ENCODE results near the gene RAX2. TPM values are rescaled to one million over a fixed set of nuclear protein-coding genes. Genes with fewer than 3 reads are reported as not detected.

The RAX2 gene
- polyA plus RNA-seq, 5 donors: not detected

DNA sequence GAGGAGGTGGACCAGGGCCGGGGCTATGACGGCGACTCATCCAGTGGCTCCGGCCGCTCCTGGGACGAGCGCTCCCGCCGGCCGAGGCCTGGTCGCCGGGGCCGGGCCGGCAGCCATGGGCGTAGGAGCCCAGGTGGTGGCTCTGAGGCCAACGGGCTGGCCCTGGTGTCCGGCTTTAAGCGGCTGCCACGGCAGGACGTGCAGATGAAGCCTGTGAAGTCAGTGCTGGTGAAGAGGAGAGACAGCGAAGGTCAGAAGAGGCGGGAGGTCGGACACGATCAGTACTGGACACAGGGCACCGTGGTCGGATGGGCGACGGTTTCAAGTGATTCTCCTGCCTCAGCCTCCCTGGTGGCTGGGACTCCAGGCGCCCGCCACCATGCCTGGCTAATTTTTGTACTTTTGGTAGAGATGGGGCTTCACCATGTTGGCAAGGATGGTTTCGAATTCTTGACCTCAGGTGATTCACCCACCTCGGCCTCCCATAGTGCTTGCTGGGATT is 41.5 kb downstream of the RAX2 start:
- DNase-seq: no peak

DNA sequence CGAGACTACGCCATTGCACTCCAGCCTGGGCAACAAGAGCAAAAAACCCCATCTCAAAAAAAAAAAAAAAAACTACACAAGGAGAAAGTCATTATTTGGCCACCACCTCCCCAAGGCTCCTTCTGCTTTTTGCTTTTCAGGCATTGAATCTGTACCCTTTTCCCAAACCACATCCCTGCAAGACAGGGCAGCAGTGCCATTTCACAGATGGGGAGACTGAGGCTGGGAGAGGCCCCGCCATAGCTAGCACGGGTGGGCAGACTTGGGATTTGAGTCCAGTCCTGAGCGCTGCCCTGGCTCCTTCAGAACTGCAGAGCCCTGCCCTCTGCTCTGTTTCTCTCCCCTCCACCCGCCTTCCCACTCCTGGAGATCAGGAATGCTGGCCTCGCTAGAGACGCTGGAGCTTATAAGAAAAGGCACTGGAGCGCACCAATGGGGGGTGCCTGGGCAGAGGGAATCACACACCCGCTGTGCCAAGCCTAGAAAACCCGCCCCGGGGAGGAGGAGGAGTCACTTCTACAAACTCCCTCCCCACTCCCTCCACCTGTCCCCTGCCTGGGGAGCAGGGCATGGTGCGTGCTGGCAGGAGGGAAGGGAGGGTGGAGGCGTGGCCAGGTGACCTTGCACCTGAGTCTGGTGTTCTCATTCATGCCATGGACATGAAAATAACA is 46.3 kb downstream of the RAX2 start:
- no peak for DNase-seq

DNA sequence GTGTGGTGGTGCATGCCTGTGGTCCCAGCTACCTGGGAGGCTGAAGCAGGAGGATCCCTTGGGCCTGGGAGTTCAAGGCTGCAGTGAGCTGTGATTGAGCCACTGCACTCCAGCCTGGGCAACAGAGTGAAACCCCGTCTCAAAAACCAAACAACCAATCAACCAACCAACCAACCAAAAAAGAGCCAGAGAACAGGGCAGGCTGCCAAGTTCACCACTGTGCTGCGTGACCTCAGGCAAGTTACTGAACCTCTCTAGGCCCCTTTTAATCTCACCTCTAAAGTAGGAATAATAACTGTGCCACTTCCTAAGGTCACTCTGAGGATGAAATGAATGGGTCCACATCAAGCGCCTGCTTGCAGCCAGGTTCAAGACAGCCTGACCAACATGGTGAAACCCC is 46.9 kb downstream of the RAX2 start:
- no peak for DNase-seq

DNA sequence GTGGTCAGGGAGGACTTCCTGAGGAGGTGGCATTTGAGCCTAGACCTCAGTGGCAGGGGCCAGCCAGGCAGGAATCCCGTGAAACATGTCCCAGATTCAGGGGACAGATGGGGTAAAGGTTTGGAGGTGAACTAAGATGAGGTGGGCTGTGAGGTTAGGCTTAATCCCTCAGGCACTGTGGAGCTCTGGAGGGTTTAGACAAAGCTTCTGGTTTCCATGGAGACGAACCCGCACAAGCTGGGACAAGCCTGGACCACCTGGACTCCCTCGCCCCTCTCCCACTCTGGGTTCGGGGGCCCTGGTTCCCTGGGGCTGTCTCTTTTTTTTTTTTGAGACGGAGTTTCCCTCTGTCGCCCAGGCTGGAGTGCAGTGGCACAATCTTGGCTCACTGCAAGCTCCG is 48.1 kb downstream of the RAX2 start:
- DNase-seq: no peak

DNA sequence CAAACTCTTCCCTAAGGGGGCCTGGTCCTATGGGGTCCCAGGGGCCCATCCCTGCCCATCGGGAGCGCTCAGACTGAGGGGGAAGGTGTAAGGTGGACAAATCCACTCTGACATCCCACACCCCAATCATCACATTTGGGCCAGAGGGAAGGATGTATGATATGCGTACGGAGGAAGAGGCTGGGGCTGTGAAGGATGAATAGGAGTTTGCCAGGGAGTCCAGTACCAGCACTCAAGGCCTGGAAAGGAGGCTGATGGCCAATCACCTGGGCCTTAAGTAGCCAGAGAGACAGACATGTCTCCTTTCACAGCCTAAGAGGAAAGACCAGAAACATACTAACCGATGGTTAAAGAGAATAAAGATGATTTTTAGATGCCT is 48.9 kb downstream of the RAX2 start:
- DNase-seq: no peak

DNA sequence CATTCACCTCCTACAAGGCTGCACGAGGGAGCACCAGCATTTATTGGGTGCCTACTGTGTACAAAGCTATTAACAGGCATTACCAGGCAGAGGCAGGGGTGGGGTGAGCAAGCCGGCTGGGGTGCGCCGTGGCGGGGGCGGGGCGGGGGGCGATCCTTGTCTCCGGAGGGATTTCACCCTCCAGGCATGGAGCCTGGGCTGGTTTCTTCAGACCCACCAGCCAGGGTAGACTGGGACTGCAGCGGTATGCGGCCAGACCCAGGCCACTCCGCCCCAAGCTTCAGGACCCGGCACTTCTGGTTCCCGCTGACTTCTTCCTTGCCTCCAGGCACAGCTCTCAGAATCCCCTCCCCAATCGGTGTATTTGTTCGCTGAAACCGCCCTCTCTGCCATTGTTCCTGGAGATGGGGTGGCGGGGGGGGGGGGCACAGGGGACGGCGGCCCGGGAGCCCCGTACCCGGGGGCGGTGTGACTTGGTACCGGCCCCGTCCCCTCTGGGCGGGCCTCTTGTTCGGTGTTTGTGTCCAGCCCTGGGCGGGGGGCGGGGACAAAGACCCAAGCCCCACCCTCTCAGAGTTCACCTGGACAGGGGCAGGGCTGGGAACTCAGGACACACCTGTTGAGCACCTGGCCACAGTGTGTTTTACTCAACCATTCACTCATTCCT is 49.5 kb downstream of the RAX2 start:
- no peak for DNase-seq

DNA sequence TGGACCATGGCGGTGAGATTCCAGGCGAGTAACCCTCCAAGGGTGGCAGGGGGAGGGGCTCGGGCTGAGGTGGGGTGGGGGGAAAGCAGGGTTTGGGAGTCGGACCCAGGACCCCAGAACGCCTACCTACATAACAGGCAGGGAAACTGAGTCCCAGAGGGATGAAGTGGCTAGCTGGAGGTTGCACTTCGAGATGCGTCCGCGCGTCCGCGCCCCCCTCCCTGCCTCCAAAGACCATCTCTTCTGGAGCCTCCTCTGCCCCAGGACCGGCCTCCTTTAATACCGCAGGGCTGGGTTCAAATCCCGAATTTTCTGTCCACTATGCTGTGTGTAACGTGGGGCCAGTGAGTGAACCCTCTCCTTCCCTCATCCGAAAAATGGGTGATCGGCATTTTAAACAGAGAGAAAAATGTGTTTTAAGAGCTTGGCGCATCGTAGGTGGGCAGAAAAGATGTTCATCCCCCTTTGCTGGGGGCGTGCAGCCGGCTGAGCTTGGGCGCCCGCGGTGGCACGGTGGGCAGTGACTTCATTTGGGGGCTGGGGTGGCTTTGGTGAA is 50.1 kb downstream of the RAX2 start:
- no peak for DNase-seq

DNA sequence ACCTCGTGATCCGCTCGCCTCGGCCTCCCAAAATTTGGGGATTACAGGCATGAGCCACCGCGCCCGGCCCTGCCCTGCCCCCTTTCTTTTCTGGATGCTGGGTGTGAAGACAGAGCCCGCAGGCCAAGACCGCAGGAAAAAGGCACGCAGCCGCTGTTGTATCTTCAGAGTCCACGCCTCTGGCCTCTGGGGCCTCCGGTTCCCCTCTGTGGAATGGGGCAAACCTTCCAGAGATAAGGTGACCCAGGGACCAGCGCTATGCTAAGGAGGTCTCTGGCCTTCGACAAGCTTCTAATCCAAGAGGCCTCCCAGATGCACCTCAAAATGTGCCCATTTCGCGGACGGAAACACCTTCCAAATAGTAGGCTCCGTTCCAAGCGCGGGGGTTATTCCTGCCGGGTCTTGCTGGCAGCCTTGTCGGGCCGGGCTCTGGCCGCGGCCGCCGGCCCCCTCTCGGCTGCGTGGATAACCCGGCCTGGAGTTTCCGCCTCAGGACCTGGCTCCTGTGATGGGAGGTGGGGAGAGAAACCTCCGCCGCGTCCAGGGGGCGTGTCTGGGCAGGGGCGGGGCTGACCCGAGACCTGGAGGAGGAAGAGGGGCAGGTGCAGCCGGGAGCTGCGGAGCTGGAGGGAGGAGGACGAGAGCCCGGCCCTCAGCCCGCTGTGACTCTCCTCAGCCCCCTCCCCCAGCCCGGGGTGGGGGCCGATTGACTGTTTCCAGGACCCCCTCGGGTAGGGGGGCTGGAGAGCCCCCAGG is 50.7 kb downstream of the RAX2 start:
- peak; percentile 71 to 77 for DNase-seq

DNA sequence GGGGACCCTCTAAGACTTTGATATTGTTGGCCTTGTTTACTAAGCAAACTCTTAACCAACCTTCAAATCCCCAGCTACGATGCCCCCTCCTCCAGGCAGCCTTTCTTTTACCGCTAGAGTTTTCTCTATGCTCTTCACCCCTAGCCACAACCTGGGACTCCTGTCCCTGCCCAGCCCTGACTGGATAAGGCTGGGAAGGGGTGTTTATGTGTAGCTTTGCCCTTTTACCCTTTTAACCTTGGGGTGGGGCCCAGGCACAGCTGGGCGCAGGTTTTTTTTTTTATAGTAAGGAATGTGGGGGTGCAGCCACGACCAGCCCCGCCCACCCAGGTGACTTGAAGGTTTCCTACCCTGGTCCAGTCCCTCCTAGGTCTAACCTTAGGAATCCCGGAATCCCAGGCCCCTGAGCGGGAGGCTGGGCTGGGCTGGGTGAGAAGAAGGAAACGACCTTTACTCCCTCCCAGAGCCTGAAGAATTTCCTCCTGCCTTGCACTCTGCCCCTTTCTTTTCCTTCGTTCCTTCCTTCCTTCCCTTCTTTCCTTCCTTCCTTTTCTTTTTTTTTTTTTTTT is 51.6 kb downstream of the RAX2 start:
- DNase-seq: no peak

DNA sequence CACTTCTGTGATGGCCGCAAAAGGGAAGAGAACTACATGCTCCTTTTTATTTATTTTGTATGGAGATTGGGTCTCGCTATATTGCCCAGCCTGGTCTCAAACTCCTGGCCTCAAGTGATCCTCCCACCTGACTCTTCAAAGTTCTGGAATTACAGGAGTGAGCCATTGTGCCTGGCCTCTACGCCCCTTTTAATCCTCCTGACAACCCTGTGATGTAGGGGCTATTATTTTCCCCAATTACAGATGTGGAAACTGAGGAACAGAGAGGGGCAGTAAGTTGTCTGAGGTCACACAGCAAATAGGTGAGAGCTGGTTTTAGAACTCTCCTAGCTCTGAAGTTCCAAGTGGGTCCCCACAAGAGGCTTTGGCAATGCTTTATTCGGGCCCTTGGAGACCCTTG is 52.2 kb downstream of the RAX2 start:
- no peak for DNase-seq

Other genes starting within 250 kb of the RAX2 start
- 1 to 10 TPM; 2.3 to 7.5 (median 4.6) TPM for gene TEKTIP1, start 233.1 kb downstream of the RAX2 start, polyA plus RNA-seq (ENCODE audit: insufficient read depth in 1 of 5, insufficient read length in 5 of 5, low replicate concordance in 1 of 5)
- 10 to 100 TPM; 28.1 to 48.9 (median 36.4) TPM for gene MFSD12, start 214.6 kb downstream of the RAX2 start, polyA plus RNA-seq (ENCODE audit: insufficient read depth in 1 of 5, insufficient read length in 5 of 5, low replicate concordance in 1 of 5)
- 100 to 1,000 TPM in 1 of 5 donors, 10 to 100 TPM in 4; 72.5 to 129 (median 85.3) TPM for gene HMG20B, start 199.3 kb downstream of the RAX2 start, polyA plus RNA-seq (ENCODE audit: insufficient read depth in 1 of 5, insufficient read length in 5 of 5, low replicate concordance in 1 of 5)
- 1 to 10 TPM; 3.9 to 6.3 (median 4.2) TPM for gene GIPC3, start 186.8 kb downstream of the RAX2 start, polyA plus RNA-seq (ENCODE audit: insufficient read depth in 1 of 5, insufficient read length in 5 of 5, low replicate concordance in 1 of 5)
- 1 to 10 TPM; 1.6 to 3.8 (median 2.7) TPM for gene TBXA2R, start 165.4 kb downstream of the RAX2 start, polyA plus RNA-seq (ENCODE audit: insufficient read depth in 1 of 5, insufficient read length in 5 of 5, low replicate concordance in 1 of 5)
- 10 to 100 TPM; 18.4 to 34.7 (median 26.0) TPM for gene CACTIN, start 145.4 kb downstream of the RAX2 start, polyA plus RNA-seq (ENCODE audit: insufficient read depth in 1 of 5, insufficient read length in 5 of 5, low replicate concordance in 1 of 5)
- 10 to 100 TPM; 16.6 to 32.1 (median 23.6) TPM for gene PIP5K1C, start 71.8 kb downstream of the RAX2 start, polyA plus RNA-seq (ENCODE audit: insufficient read depth in 1 of 5, insufficient read length in 5 of 5, low replicate concordance in 1 of 5)
- gene TJP3, start 63.8 kb downstream of the RAX2 start, polyA plus RNA-seq (ENCODE audit: insufficient read depth in 1 of 5, insufficient read length in 5 of 5, low replicate concordance in 1 of 5): 10 to 100 TPM in 4 of 5 donors, 1 to 10 TPM in 1; 9.4 to 20.0 (median 16.0) TPM
- gene APBA3, start 10.5 kb downstream of the RAX2 start, polyA plus RNA-seq (ENCODE audit: insufficient read depth in 1 of 5, insufficient read length in 5 of 5, low replicate concordance in 1 of 5): 10 to 100 TPM; 11.0 to 23.3 (median 18.1) TPM
- gene MRPL54, start 9.5 kb downstream of the RAX2 start, polyA plus RNA-seq (ENCODE audit: insufficient read depth in 1 of 5, insufficient read length in 5 of 5, low replicate concordance in 1 of 5): 10 to 100 TPM; 22.2 to 46.5 (median 24.4) TPM
- gene MATK, start 14.2 kb upstream of the RAX2 start, polyA plus RNA-seq (ENCODE audit: insufficient read depth in 1 of 5, insufficient read length in 5 of 5, low replicate concordance in 1 of 5): 1 to 10 TPM in 4 of 5 donors, under 1 TPM in 1; 0.84 to 2.7 (median 1.1) TPM
- under 1 TPM; 0.22 to 0.43 (median 0.26) TPM for gene ZFR2, start 96.8 kb upstream of the RAX2 start, polyA plus RNA-seq (ENCODE audit: insufficient read depth in 1 of 5, insufficient read length in 5 of 5, low replicate concordance in 1 of 5)
- gene ATCAY, start 108.5 kb upstream of the RAX2 start, polyA plus RNA-seq (ENCODE audit: insufficient read depth in 1 of 5, insufficient read length in 5 of 5, low replicate concordance in 1 of 5): under 1 TPM; 0.13 to 0.30 (median 0.23) TPM
- 10 to 100 TPM in 1 of 5 donors, not detected in 4; 13.3 TPM for gene NMRK2, start 160.8 kb upstream of the RAX2 start, polyA plus RNA-seq (ENCODE audit: insufficient read depth in 1 of 5, insufficient read length in 5 of 5, low replicate concordance in 1 of 5)
- 10 to 100 TPM; 28.5 to 59.8 (median 43.7) TPM for gene DAPK3, start 198.9 kb upstream of the RAX2 start, polyA plus RNA-seq (ENCODE audit: insufficient read depth in 1 of 5, insufficient read length in 5 of 5, low replicate concordance in 1 of 5)
- 1,000 to 10,000 TPM; 1,175 to 1,904 (median 1,537) TPM for gene EEF2, start 213.2 kb upstream of the RAX2 start, polyA plus RNA-seq (ENCODE audit: insufficient read depth in 1 of 5, insufficient read length in 5 of 5, low replicate concordance in 1 of 5)
- gene PIAS4, start 235.5 kb upstream of the RAX2 start, polyA plus RNA-seq (ENCODE audit: insufficient read depth in 1 of 5, insufficient read length in 5 of 5, low replicate concordance in 1 of 5): 10 to 100 TPM; 21.2 to 36.0 (median 28.3) TPM

Data from right lung (tissue), 5 donors.